HepG2 (cell line): ENCODE measurements around the gene LIPC. TPM values are rescaled to one million over a fixed set of nuclear protein-coding genes. Genes with fewer than 3 reads are reported as not detected.

Experiments used
- HNRNPL ChIP-seq: fragments of 200-400 bp; formaldehyde crosslinking; IDR thresholded peaks from 2 replicates; pipeline ENCODE4 v1.6.1; 2017; ENCODE audit warnings: mild to moderate bottlenecking, low read depth, low read length
- HOXA5 ChIP-seq: sonication (generic); formaldehyde crosslinking; IDR thresholded peaks from 2 replicates; pipeline ENCODE4 v1.4.0; 2020; ENCODE audit warnings: missing genetic modification reagents
- JARID2 ChIP-seq: sonication (generic); formaldehyde crosslinking; IDR thresholded peaks from 2 replicates; pipeline ENCODE4 v1.8.1; 2023; ENCODE audit warnings: missing genetic modification reagents, inconsistent platforms; ENCODE audit not compliant: insufficient replicate concordance
- KDM3A ChIP-seq: IDR thresholded peaks from 2 replicates; pipeline ENCODE4 v1.6.1; 2018; ENCODE audit warnings: low read depth, missing compliant biosample characterization
- MEIS2 ChIP-seq: sonication (generic); formaldehyde crosslinking; IDR thresholded peaks from 2 replicates; pipeline ENCODE4 v1.9.0; 2021; ENCODE audit warnings: mild to moderate bottlenecking, missing genetic modification reagents
- MLX ChIP-seq: IDR thresholded peaks from 2 replicates; pipeline ENCODE4 v1.6.1; 2016
- MTA1 ChIP-seq: sonication (generic); formaldehyde crosslinking; IDR thresholded peaks from 2 replicates; pipeline ENCODE4 v1.4.0; 2020; ENCODE audit warnings: missing genetic modification reagents, mild to moderate bottlenecking, borderline replicate concordance
- NFYC ChIP-seq: IDR thresholded peaks from 2 replicates; pipeline ENCODE4 v1.6.1; 2016; ENCODE audit warnings: missing genetic modification reagents, missing compliant biosample characterization
- NONO ChIP-seq, 2 experiments: fragments of 450-650 bp in 1 of 2; sonication (generic) in 1 of 2; formaldehyde crosslinking in 1 of 2; IDR thresholded peaks in 1 of 2; conservative IDR thresholded peaks in 1 of 2; 2 replicates each; pipeline versions ENCODE4 v1.6.1 to v1.8.0; 2017 to 2022; ENCODE audit warnings: mild to moderate bottlenecking in 1 of 2, missing genetic modification reagents in 1 of 2, moderate library complexity in 1 of 2
- PLRG1 ChIP-seq: fragments of 450-650 bp; conservative IDR thresholded peaks from 2 replicates; pipeline ENCODE4 v1.6.1; 2016
- PPARG ChIP-seq: conservative IDR thresholded peaks from 2 replicates; pipeline ENCODE4 v1.6.1; 2016; ENCODE audit warnings: missing biosample characterization, missing genetic modification reagents
- REL ChIP-seq: sonication (generic); formaldehyde crosslinking; conservative IDR thresholded peaks from 2 replicates; pipeline ENCODE4 v1.8.0; 2022; ENCODE audit warnings: mild to moderate bottlenecking, missing genetic modification reagents, moderate library complexity
- SMC3 ChIP-seq: IDR thresholded peaks from 2 replicates; pipeline ENCODE4 v1.6.1; 2011; ENCODE audit warnings: low read length, improper control_type of control experiment
- SNRNP70 ChIP-seq: fragments of 200-400 bp; formaldehyde crosslinking; IDR thresholded peaks from 2 replicates; pipeline ENCODE4 v1.6.1; 2017; ENCODE audit warnings: mild to moderate bottlenecking, low read depth, low read length, moderate library complexity
- SP4 ChIP-seq: sonication (generic); formaldehyde crosslinking; IDR thresholded peaks from 2 replicates; pipeline ENCODE4 v1.8.1; 2023; ENCODE audit warnings: mild to moderate bottlenecking, missing genetic modification reagents
- TGIF2 ChIP-seq: IDR thresholded peaks from 2 replicates; pipeline ENCODE4 v1.6.1; 2016; ENCODE audit warnings: control low read depth, missing compliant biosample characterization
- ZBTB7B ChIP-seq: sonication (generic); formaldehyde crosslinking; IDR thresholded peaks from 2 replicates; pipeline ENCODE4 v1.4.0; 2020; ENCODE audit warnings: missing genetic modification reagents
- ZFY ChIP-seq: sonication (generic); formaldehyde crosslinking; IDR thresholded peaks from 2 replicates; pipeline ENCODE4 v1.4.0; 2020; ENCODE audit warnings: missing genetic modification reagents
- ZNF143 ChIP-seq: sonication (generic); formaldehyde crosslinking; IDR thresholded peaks from 2 replicates; pipeline ENCODE4 v1.4.0; 2020; ENCODE audit warnings: missing genetic modification reagents
- ZNF207 ChIP-seq: fragments of 450-650 bp; IDR thresholded peaks from 2 replicates; pipeline ENCODE4 v1.6.1; 2016; ENCODE audit warnings: antibody characterized with exemption, borderline replicate concordance
- ZNF367 ChIP-seq: sonication (generic); formaldehyde crosslinking; IDR thresholded peaks from 2 replicates; pipeline ENCODE4 v1.4.0; 2020; ENCODE audit warnings: missing genetic modification reagents, borderline replicate concordance
- ZNF549 ChIP-seq: sonication (generic); formaldehyde crosslinking; IDR thresholded peaks from 2 replicates; pipeline ENCODE4 v1.5.0; 2020; ENCODE audit warnings: missing genetic modification reagents
- ZNF563 ChIP-seq: sonication (generic); formaldehyde crosslinking; IDR thresholded peaks from 2 replicates; pipeline ENCODE4 v1.8.0; 2022; ENCODE audit warnings: mild to moderate bottlenecking, moderate library complexity, missing genetic modification reagents
- ZNF619 ChIP-seq: sonication (generic); formaldehyde crosslinking; IDR thresholded peaks from 2 replicates; pipeline ENCODE4 v1.4.0; 2020; ENCODE audit warnings: mild to moderate bottlenecking, missing genetic modification reagents
- ZNF639 ChIP-seq: conservative IDR thresholded peaks from 2 replicates; pipeline ENCODE4 v1.6.1; 2018; ENCODE audit warnings: missing genetic modification reagents
- polyA plus RNA-seq, 8 experiments: library from polyadenylated mRNA; depleted of rRNA in 3 of 8; stranded (reverse) in 7 of 8; unstranded in 1 of 8; fragments of >200 nt; fragmentation: Illumina TruSeq in 4 of 8; extraction: Trizol in 4 of 8; gene quantifications; 2 replicates each; pipeline versions ENCODE4 v1.2.1 to v1.2.3, GENCODE V29; 2011 to 2016; ENCODE audit warnings: low read depth in 4 of 8, missing spikeins in 1 of 8, mixed read lengths in 1 of 8; ENCODE audit not compliant: insufficient read depth in 1 of 8
- total RNA-seq, 5 experiments: library from RNA; depleted of rRNA; stranded (reverse); fragments of >200 nt; fragmentation: Illumina TruSeq; extraction: Trizol; gene quantifications; 2 replicates each; pipeline ENCODE4 v1.2.3, GENCODE V29; 2016; ENCODE audit warnings: low read depth in 1 of 5
- TF ChIP-seq, protein P1 (sequence below): IDR thresholded peaks from 2 replicates; pipeline ENCODE4 v1.6.1; 2018; ENCODE audit warnings: missing genetic modification reagents, mild to moderate bottlenecking, missing compliant biosample characterization
- TF ChIP-seq, protein P2 (sequence below): sonication (generic); formaldehyde crosslinking; IDR thresholded peaks from 2 replicates; pipeline ENCODE4 v1.8.1; 2023; ENCODE audit warnings: mild to moderate bottlenecking, inconsistent platforms, moderate library complexity, missing genetic modification reagents, borderline replicate concordance
- TF ChIP-seq, protein P3 (sequence below): sonication (generic); IDR thresholded peaks from 2 replicates; pipeline ENCODE4 v1.6.1; 2016; ENCODE audit warnings: low read depth, borderline replicate concordance

LIPC gene
- total and polyA plus RNA-seq, 2 of the 13 experiments (the other 11 are each of a cell fraction or from before 2014, with no cell fraction given) = 26.0 to 38.0 TPM

DNA sequence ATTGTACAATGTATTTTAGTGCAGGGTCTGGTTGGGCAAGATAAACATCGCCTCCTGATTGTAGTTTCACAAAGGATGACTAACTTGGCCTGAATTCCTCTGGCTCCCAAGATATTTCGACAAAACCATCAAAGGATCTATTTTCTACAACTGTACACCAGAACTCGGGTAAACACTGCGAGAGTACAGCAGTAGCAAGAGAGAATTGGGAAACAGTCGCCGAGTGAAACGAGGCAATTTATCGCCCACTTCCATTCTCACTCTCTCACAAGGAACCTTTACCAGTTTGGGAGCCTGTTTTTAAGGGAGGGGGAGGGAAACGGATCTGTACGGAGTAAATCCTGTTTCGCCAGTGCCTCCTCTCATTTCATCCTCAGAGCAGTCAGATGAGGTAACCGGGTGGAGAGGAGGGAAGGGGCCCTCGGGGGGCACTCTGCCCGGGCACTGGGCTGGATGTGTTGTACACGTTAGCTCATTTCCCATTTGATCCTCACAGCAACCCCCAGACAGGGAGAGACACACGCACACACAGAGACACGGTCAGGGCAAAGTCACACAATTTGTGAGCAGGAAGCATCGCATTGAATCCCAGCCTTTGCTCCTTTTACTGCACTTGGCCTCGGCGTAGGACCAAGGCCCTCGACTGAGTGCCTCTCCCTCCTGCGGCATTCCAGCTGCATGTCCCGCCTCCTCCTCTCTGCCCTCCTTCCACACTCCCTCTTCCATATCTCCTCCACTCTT is 120.1 kb downstream of the LIPC start (continued):
- TF ChIP-seq, protein P1, sequence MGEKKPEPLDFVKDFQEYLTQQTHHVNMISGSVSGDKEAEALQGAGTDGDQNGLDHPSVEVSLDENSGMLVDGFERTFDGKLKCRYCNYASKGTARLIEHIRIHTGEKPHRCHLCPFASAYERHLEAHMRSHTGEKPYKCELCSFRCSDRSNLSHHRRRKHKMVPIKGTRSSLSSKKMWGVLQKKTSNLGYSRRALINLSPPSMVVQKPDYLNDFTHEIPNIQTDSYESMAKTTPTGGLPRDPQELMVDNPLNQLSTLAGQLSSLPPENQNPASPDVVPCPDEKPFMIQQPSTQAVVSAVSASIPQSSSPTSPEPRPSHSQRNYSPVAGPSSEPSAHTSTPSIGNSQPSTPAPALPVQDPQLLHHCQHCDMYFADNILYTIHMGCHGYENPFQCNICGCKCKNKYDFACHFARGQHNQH (CRISPR knock-in tag) = peak; percentile 83; the same call in 1 of the 2 replicates
- TF ChIP-seq NONO (IDR thresholded peaks at IDR 0.05) (no peak), NONO (CRISPR knock-in tag; conservative IDR thresholded peaks at IDR 0.05) (no peak), MTA1 (peak; percentile 52; the same call in 1 of the 2 replicates), SNRNP70 (no peak), MLX (CRISPR knock-in tag) (no peak), TGIF2 (CRISPR knock-in tag) (no peak), ZNF549 (no peak), ZFY (peak; percentile 33; the same call in 1 of the 2 replicates), HOXA5 (CRISPR knock-in tag) (no peak), JARID2 (CRISPR knock-in tag) (no peak), ZNF207 (no peak), MEIS2 (CRISPR knock-in tag) (no peak), PLRG1 (no peak), NFYC (CRISPR knock-in tag) (no peak), SP4 (CRISPR knock-in tag) (no peak), ZNF619 (CRISPR knock-in tag) (no peak), SMC3 (no peak), ZNF563 (CRISPR knock-in tag) (no peak), PPARG (CRISPR knock-in tag) (no peak), ZNF143 (CRISPR knock-in tag) (no peak), ZNF639 (CRISPR knock-in tag) (no peak), ZBTB7B (CRISPR knock-in tag) (0 out of 2 replicates have a peak, but pooled peaks have one; percentile 46), HNRNPL (0 out of 2 replicates have a peak, but pooled peaks have one; percentile 49), KDM3A (no peak), REL (CRISPR knock-in tag) (no peak), ZNF367 (CRISPR knock-in tag) (no peak)
- TF ChIP-seq, protein P2, sequence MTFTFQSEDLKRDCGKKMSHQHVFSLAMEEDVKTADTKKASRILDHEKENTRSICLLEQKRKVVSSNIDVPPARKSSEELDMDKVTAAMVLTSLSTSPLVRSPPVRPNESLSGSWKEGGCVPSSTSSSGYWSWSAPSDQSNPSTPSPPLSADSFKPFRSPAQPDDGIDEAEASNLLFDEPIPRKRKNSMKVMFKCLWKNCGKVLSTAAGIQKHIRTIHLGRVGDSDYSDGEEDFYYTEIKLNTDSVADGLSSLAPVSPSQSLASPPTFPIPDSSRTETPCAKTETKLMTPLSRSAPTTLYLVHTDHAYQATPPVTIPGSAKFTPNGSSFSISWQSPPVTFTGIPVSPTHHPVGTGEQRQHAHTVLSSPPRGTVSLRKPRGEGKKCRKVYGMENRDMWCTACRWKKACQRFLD (CRISPR knock-in tag) = no peak
- TF ChIP-seq, protein P3, sequence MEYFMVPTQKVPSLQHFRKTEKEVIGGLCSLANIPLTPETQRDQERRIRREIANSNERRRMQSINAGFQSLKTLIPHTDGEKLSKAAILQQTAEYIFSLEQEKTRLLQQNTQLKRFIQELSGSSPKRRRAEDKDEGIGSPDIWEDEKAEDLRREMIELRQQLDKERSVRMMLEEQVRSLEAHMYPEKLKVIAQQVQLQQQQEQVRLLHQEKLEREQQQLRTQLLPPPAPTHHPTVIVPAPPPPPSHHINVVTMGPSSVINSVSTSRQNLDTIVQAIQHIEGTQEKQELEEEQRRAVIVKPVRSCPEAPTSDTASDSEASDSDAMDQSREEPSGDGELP = no peak
